Measurements from ENCODE around the gene CALD1.

Gene CALD1

DNA sequence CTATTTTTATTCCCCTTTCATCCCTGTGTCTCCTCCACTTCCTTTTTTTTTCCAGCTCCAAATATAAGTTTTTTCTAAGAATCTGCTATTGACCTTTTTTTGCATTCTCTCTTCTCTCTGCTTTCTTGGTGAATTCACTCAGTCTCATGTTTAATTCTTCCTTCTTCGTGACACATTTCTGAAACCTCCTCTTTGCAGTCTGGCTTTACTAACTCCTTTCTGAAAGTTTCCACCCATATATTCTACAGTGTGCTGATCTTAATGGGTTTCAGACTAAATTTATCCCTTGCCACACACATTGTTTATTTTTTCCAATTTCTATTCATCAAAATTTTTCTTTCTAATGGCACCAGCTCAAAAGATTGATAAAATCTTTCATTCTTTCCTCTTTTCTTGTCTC lies 47.8 kb upstream of the CALD1 start:
- no peaks in the 10 kb centered on the region for H3K27me3 ChIP-seq (ENCODE audit: insufficient read depth, low read length)
- no peak overlapping the region for H3K4me3 ChIP-seq (ENCODE audit: low read depth, low read length, poor library complexity, severe bottlenecking)
- no peaks in the 10 kb centered on the region for H3K36me3 ChIP-seq (ENCODE audit: insufficient read depth, low read length)
- H3K79me2 ChIP-seq (ENCODE audit: insufficient read depth, low read length): no peaks in the 10 kb centered on the region
- no peak overlapping the region for H3K27ac ChIP-seq (ENCODE audit: low read depth, low read length, poor library complexity, severe bottlenecking)
- H3K9ac ChIP-seq (ENCODE audit: low read length): no peak overlapping the region
- TF ChIP-seq, protein P1, sequence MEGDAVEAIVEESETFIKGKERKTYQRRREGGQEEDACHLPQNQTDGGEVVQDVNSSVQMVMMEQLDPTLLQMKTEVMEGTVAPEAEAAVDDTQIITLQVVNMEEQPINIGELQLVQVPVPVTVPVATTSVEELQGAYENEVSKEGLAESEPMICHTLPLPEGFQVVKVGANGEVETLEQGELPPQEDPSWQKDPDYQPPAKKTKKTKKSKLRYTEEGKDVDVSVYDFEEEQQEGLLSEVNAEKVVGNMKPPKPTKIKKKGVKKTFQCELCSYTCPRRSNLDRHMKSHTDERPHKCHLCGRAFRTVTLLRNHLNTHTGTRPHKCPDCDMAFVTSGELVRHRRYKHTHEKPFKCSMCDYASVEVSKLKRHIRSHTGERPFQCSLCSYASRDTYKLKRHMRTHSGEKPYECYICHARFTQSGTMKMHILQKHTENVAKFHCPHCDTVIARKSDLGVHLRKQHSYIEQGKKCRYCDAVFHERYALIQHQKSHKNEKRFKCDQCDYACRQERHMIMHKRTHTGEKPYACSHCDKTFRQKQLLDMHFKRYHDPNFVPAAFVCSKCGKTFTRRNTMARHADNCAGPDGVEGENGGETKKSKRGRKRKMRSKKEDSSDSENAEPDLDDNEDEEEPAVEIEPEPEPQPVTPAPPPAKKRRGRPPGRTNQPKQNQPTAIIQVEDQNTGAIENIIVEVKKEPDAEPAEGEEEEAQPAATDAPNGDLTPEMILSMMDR (IDR thresholded peaks at IDR 0.05; ENCODE audit: low read length): no peak
- TF ChIP-seq EZH2 (IDR thresholded peaks at IDR 0.05; ENCODE audit: borderline replicate concordance, low read length): no peak
- H2AFZ ChIP-seq (ENCODE audit: low read length): no peak overlapping the region
- H3K9me3 ChIP-seq (ENCODE audit: low read length): no peaks in the 10 kb centered on the region
- H4K20me1 ChIP-seq (ENCODE audit: insufficient read depth, low read length): no peaks in the 10 kb centered on the region
- H3K4me1 ChIP-seq (ENCODE audit: insufficient read depth, low read length, severe bottlenecking): no peaks in the 10 kb centered on the region
- no peaks in the 10 kb centered on the region for H3K9me2 ChIP-seq (ENCODE audit: low read depth, low read length)
- H3F3A ChIP-seq (ENCODE audit: insufficient read depth, low read length): no peaks in the 10 kb centered on the region
- H3K4me2 ChIP-seq (ENCODE audit: low read length): no peak overlapping the region

DNA sequence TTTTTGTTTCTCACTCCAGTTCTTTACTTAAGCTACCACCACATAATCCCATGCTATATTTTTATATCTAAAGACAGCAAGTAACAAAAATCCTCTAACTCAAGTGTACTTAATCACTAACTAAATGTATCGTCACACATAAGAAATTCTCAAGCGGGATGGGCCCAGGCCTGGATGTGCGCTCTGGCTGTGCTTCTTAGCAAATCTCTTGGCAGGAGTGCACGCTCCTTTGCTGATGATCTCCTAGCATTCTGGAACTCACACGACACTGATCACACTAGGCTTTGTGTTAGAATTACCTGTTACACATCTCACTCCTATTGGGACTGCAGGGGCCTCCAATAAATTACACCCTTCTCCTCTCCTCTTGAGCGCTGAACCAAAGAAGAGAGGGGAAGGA lies 46.7 kb upstream of the CALD1 start:
- Histone ChIP-seq H4K20me1 (ENCODE audit: insufficient read depth, low read length) (no peaks in the 10 kb centered on the region), H3F3A (ENCODE audit: insufficient read depth, low read length) (no peaks in the 10 kb centered on the region), H3K4me2 (ENCODE audit: low read length) (no peak overlapping the region), H3K4me3 (ENCODE audit: low read depth, low read length, poor library complexity, severe bottlenecking) (no peak overlapping the region), H3K79me2 (ENCODE audit: insufficient read depth, low read length) (no peaks in the 10 kb centered on the region), H3K27me3 (ENCODE audit: insufficient read depth, low read length) (no peaks in the 10 kb centered on the region), H3K36me3 (ENCODE audit: insufficient read depth, low read length) (no peaks in the 10 kb centered on the region), H3K9ac (ENCODE audit: low read length) (no peak overlapping the region), H3K9me3 (ENCODE audit: low read length) (no peaks in the 10 kb centered on the region), H3K9me2 (ENCODE audit: low read depth, low read length) (no peaks in the 10 kb centered on the region), H3K4me1 (ENCODE audit: insufficient read depth, low read length, severe bottlenecking) (no peaks in the 10 kb centered on the region), H3K27ac (ENCODE audit: low read depth, low read length, poor library complexity, severe bottlenecking) (no peak overlapping the region), H2AFZ (ENCODE audit: low read length) (no peak overlapping the region)
- TF ChIP-seq, protein P1 (IDR thresholded peaks at IDR 0.05; ENCODE audit: low read length): no peak
- TF ChIP-seq EZH2 (IDR thresholded peaks at IDR 0.05; ENCODE audit: borderline replicate concordance, low read length): no peak

DNA sequence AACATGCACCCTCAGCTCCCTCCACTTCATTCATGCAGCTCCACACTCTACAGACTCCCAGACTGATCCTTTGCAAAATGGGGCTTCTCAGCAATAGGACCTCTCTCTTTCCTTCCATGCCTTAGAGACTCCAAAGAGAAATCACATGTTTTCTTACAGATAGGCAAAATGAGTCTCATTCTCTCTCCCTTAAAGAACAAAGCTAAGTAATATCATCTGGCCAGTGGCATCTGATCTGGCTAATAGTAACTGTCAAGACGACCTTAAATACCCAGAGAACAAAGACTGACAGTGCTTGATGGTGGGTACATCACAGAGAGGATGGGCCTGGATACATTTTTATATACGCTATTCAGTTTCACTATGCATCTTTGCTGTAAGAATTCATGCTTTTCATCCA lies 43.1 kb upstream of the CALD1 start:
- no peaks in the 10 kb centered on the region for H3F3A ChIP-seq (ENCODE audit: insufficient read depth, low read length)
- no peaks in the 10 kb centered on the region for H3K27me3 ChIP-seq (ENCODE audit: insufficient read depth, low read length)
- H4K20me1 ChIP-seq (ENCODE audit: insufficient read depth, low read length): no peaks in the 10 kb centered on the region
- H3K9ac ChIP-seq (ENCODE audit: low read length): no peak overlapping the region
- no peaks in the 10 kb centered on the region for H3K4me1 ChIP-seq (ENCODE audit: insufficient read depth, low read length, severe bottlenecking)
- no peaks in the 10 kb centered on the region for H3K9me3 ChIP-seq (ENCODE audit: low read length)
- TF ChIP-seq EZH2 (IDR thresholded peaks at IDR 0.05; ENCODE audit: borderline replicate concordance, low read length): no peak
- TF ChIP-seq, protein P1 (IDR thresholded peaks at IDR 0.05; ENCODE audit: low read length): no peak
- no peak overlapping the region for H3K27ac ChIP-seq (ENCODE audit: low read depth, low read length, poor library complexity, severe bottlenecking)
- H3K9me2 ChIP-seq (ENCODE audit: low read depth, low read length): no peaks in the 10 kb centered on the region
- no peak overlapping the region for H3K4me2 ChIP-seq (ENCODE audit: low read length)
- no peak overlapping the region for H3K4me3 ChIP-seq (ENCODE audit: low read depth, low read length, poor library complexity, severe bottlenecking)
- H3K36me3 ChIP-seq (ENCODE audit: insufficient read depth, low read length): no peaks in the 10 kb centered on the region
- no peak overlapping the region for H2AFZ ChIP-seq (ENCODE audit: low read length)
- H3K79me2 ChIP-seq (ENCODE audit: insufficient read depth, low read length): no peaks in the 10 kb centered on the region

All from OCI-LY1 (cell line).